H1 (cell line): ENCODE data around the gene OXA1L. TPM values are rescaled to one million over a fixed set of nuclear protein-coding genes. Genes with fewer than 3 reads are reported as not detected.

ENCODE experiments used
- CTCF ChIA-PET: fragments of 300-600 bp; sonication (Branson Sonifier 250); formaldehyde crosslinking; loops from one replicate; lab custom pipeline; 2021; ENCODE audit not compliant: partially characterized antibody; lab: Charles Lee
- POLR2A ChIA-PET: fragments of 300-600 bp; sonication (Branson Sonifier 250); formaldehyde crosslinking; loops from one replicate; lab custom pipeline; 2021; ENCODE audit warnings: inconsistent platforms; ENCODE audit not compliant: partially characterized antibody; lab: Charles Lee
- DNase-seq, 2 experiments: peaks; one replicate each; pipeline versions ENCODE4 v3.0.0 to v3.0.0-alpha.2; 2010 to 2022; ENCODE audit warnings: low spot score in 2 of 2, low read depth in 1 of 2, mixed read lengths in 1 of 2
- FAIRE-seq: peaks from 2 replicates; lab custom pipeline; 2011; peaks lifted over from hg19 to GRCh38; lab: Jason Lieb, UNC
- H2AFZ ChIP-seq: 2 replicates; pipeline ENCODE4 v1.8.1; 2012; ENCODE audit warnings: low read length, inconsistent platforms
- H2AK5ac ChIP-seq: 2 replicates; pipeline ENCODE4 v1.6.1; 2013; ENCODE audit warnings: low read depth, low read length
- H2BK120ac ChIP-seq: replicated peaks from 2 replicates; pipeline ENCODE3; 2013; ENCODE audit warnings: low read depth, low read length, inconsistent platforms
- H2BK12ac ChIP-seq: 2 replicates; pipeline ENCODE4 v1.6.1; 2013; ENCODE audit warnings: low read depth, low read length
- H2BK15ac ChIP-seq: 2 replicates; pipeline ENCODE4 v1.6.1; 2013; ENCODE audit warnings: low read length
- H2BK20ac ChIP-seq: 2 replicates; pipeline ENCODE4 v1.6.1; 2013; ENCODE audit warnings: low read length
- H2BK5ac ChIP-seq: 2 replicates; pipeline ENCODE4 v1.6.1; 2013; ENCODE audit warnings: low read depth, low read length
- H3K14ac ChIP-seq: 2 replicates; pipeline ENCODE4 v1.6.1; 2013; ENCODE audit warnings: inconsistent platforms; ENCODE audit not compliant: insufficient read length
- H3K18ac ChIP-seq: 2 replicates; pipeline ENCODE4 v1.6.1; 2013; ENCODE audit warnings: low read length; ENCODE audit errors: extremely low read depth
- H3K23ac ChIP-seq: 2 replicates; pipeline ENCODE4 v1.6.1; 2013; ENCODE audit warnings: inconsistent platforms; ENCODE audit not compliant: insufficient read length
- H3K23me2 ChIP-seq: 2 replicates; pipeline ENCODE4 v1.6.1; 2013; ENCODE audit warnings: low read depth, low read length
- H3K27ac ChIP-seq: 2 replicates; pipeline ENCODE4 v1.6.1; 2011; ENCODE audit warnings: low read depth, low read length, inconsistent platforms
- H3K27me3 ChIP-seq, 4 experiments: replicated peaks in 1 of 4; 1 replicate in 1 of 4; 2 replicates in 3 of 4; pipeline versions ENCODE4 v1.6.1 to v1.8.1; 2011 to 2013; ENCODE audit warnings: low read length in 3 of 4, mild to moderate bottlenecking in 3 of 4, inconsistent platforms in 2 of 4, mixed read lengths in 2 of 4, moderate library complexity in 1 of 4; ENCODE audit not compliant: control insufficient read depth in 3 of 4, insufficient read depth in 3 of 4; ENCODE audit errors: extremely low read depth in 1 of 4
- H3K36me3 ChIP-seq, 4 experiments: 2 replicates each; pipeline versions ENCODE4 v1.6.1 to v1.8.1; 2011 to 2013; ENCODE audit warnings: mild to moderate bottlenecking in 4 of 4, low read length in 3 of 4, moderate library complexity in 2 of 4, control low read depth in 1 of 4, inconsistent platforms in 1 of 4; ENCODE audit not compliant: insufficient read depth in 4 of 4, control insufficient read depth in 2 of 4
- H3K4ac ChIP-seq: replicated peaks from 2 replicates; pipeline ENCODE3; 2013; ENCODE audit warnings: low read length, low read depth, mixed read lengths, inconsistent platforms; ENCODE audit not compliant: insufficient read length
- H3K4me1 ChIP-seq, 4 experiments: replicated peaks in 1 of 4; 1 replicate in 1 of 4; 2 replicates in 3 of 4; pipeline versions ENCODE4 v1.6.1 to v1.8.1; 2011 to 2013; ENCODE audit warnings: low read length in 3 of 4, inconsistent platforms in 2 of 4, mixed read lengths in 1 of 4; ENCODE audit not compliant: insufficient read depth in 4 of 4, control insufficient read depth in 3 of 4
- H3K4me2 ChIP-seq, 2 experiments: 2 replicates each; pipeline versions ENCODE4 v1.6.1 to v1.8.1; 2011 to 2013; ENCODE audit warnings: low read depth in 2 of 2, low read length in 2 of 2, control low read depth in 1 of 2, inconsistent platforms in 1 of 2, mild to moderate bottlenecking in 1 of 2; ENCODE audit not compliant: insufficient read depth in 1 of 2
- H3K4me3 ChIP-seq, 4 experiments: fragments of 200-600, 300-600 bp in 1 of 4; sonication (generic), shearing (Covaris generic), sonication (Bioruptor Twin) in 1 of 4; 2 replicates each; pipeline versions ENCODE4 v1.5.1 to v1.8.1; 2011 to 2016; ENCODE audit warnings: low read length in 4 of 4, low read depth in 3 of 4, control low read depth in 2 of 4, inconsistent platforms in 2 of 4, mild to moderate bottlenecking in 2 of 4, mixed read lengths in 1 of 4, moderate library complexity in 1 of 4; ENCODE audit not compliant: insufficient read depth in 2 of 4; ENCODE audit errors: extremely low read depth in 1 of 4
- H3K56ac ChIP-seq: replicated peaks from 2 replicates; pipeline ENCODE3; 2013; ENCODE audit warnings: low read depth, mild to moderate bottlenecking, mixed read lengths, low read length, inconsistent platforms; ENCODE audit not compliant: insufficient read length
- H3K79me1 ChIP-seq: 2 replicates; pipeline ENCODE4 v1.6.1; 2013; ENCODE audit warnings: low read depth, low read length, control low read depth
- H3K79me2 ChIP-seq, 2 experiments: 2 replicates each; pipeline versions ENCODE4 v1.6.1 to v1.8.1; 2012 to 2013; ENCODE audit warnings: low read length in 2 of 2, mild to moderate bottlenecking in 2 of 2, inconsistent platforms in 1 of 2; ENCODE audit not compliant: insufficient read depth in 2 of 2, control insufficient read depth in 1 of 2
- H3K9ac ChIP-seq, 4 experiments: replicated peaks in 1 of 4; 1 replicate in 1 of 4; 2 replicates in 3 of 4; pipeline versions ENCODE4 v1.6.1 to v1.8.1; 2011 to 2013; ENCODE audit warnings: low read depth in 3 of 4, low read length in 3 of 4, control low read depth in 2 of 4, mild to moderate bottlenecking in 2 of 4, moderate library complexity in 2 of 4, inconsistent platforms in 1 of 4; ENCODE audit errors: extremely low read depth in 1 of 4
- H3K9me3 ChIP-seq, 2 experiments: 2 replicates each; pipeline versions ENCODE4 v1.6.1 to v1.8.1; 2012 to 2013; ENCODE audit warnings: mild to moderate bottlenecking in 2 of 2, moderate library complexity in 2 of 2, control low read depth in 1 of 2, inconsistent platforms in 1 of 2, low read depth in 1 of 2, low read length in 1 of 2, mixed read lengths in 1 of 2; ENCODE audit not compliant: insufficient read depth in 2 of 2
- H4K20me1 ChIP-seq, 2 experiments: replicated peaks in 1 of 2; 2 replicates each; pipeline versions ENCODE3 to v1.8.1; 2011 to 2013; ENCODE audit warnings: inconsistent platforms in 2 of 2, low read length in 2 of 2, mild to moderate bottlenecking in 1 of 2; ENCODE audit not compliant: insufficient read depth in 2 of 2, control insufficient read depth in 1 of 2
- H4K5ac ChIP-seq: 2 replicates; pipeline ENCODE4 v1.6.1; 2013; ENCODE audit warnings: low read length, low read depth, mixed read lengths, inconsistent platforms; ENCODE audit not compliant: insufficient read length
- H4K8ac ChIP-seq: 2 replicates; pipeline ENCODE4 v1.8.0; 2013; ENCODE audit warnings: mild to moderate bottlenecking, moderate library complexity, low read length, inconsistent platforms; ENCODE audit not compliant: insufficient read depth; ENCODE audit errors: extremely low read depth
- H4K91ac ChIP-seq: replicated peaks from 2 replicates; pipeline ENCODE3; 2013; ENCODE audit warnings: low read length, mixed read lengths, inconsistent platforms; ENCODE audit not compliant: insufficient read length
- BRCA1 ChIP-seq: IDR thresholded peaks from 2 replicates; pipeline ENCODE4 v1.6.1; 2012; ENCODE audit warnings: low read depth, low read length, improper control_type of control experiment
- EGR1 ChIP-seq: IDR thresholded peaks from 2 replicates; pipeline ENCODE4 v1.6.1; 2011; ENCODE audit warnings: low read depth, low read length, borderline replicate concordance
- GTF2F1 ChIP-seq: IDR thresholded peaks from 2 replicates; pipeline ENCODE4 v1.6.1; 2012; ENCODE audit warnings: low read depth, low read length, improper control_type of control experiment, borderline replicate concordance
- KDM4A ChIP-seq: IDR thresholded peaks from one replicate; pipeline ENCODE4 v1.7.1; 2012; ENCODE audit warnings: low read depth, mild to moderate bottlenecking, moderate library complexity, low read length, inconsistent platforms; ENCODE audit not compliant: severe bottlenecking
- MAFK ChIP-seq: IDR thresholded peaks from 2 replicates; pipeline ENCODE4 v1.6.1; 2012; ENCODE audit warnings: low read depth, mild to moderate bottlenecking, improper control_type of control experiment, low read length
- RBBP5 ChIP-seq: IDR thresholded peaks from 2 replicates; pipeline ENCODE4 v1.7.1; 2012; ENCODE audit warnings: low read depth, mild to moderate bottlenecking, inconsistent platforms, low read length, moderate library complexity, borderline replicate concordance
- RXRA ChIP-seq: IDR thresholded peaks from 2 replicates; pipeline ENCODE4 v1.6.1; 2011; ENCODE audit warnings: low read depth, mild to moderate bottlenecking, low read length, moderate library complexity; ENCODE audit not compliant: insufficient read depth
- SUZ12 ChIP-seq: fragments of 200-600 bp; sonication (generic); IDR thresholded peaks from 2 replicates; pipeline ENCODE4 v1.6.1; 2012; ENCODE audit warnings: mild to moderate bottlenecking, inconsistent platforms, low read length, moderate library complexity, mixed read lengths
- TCF12 ChIP-seq: IDR thresholded peaks from 2 replicates; pipeline ENCODE4 v1.6.1; 2011; ENCODE audit warnings: low read depth, mild to moderate bottlenecking, low read length
- TEAD4 ChIP-seq: IDR thresholded peaks from 2 replicates; pipeline ENCODE4 v1.6.1; 2012; ENCODE audit warnings: low read depth, low read length, inconsistent platforms, mixed read lengths
- WGBS, 2 experiments: shearing (Covaris generic) in 1 of 2; methylation state at CpG; one replicate each; pipeline versions ENCODE4 v1.1.6 to v1.1.7; 2013 to 2015; ENCODE audit warnings: low lambda C conversion rate in 2 of 2, mixed read lengths in 2 of 2, inconsistent platforms in 1 of 2, low coverage in 1 of 2, missing lambda C conversion rate in 1 of 2; ENCODE audit not compliant: insufficient replicate concordance in 2 of 2, insufficient coverage in 1 of 2, insufficient read length in 1 of 2; ENCODE audit errors: extremely low coverage in 1 of 2, missing lambda C conversion rate in 1 of 2; 5-methylcytosine and 5-hydroxymethylcytosine counted together
- polyA plus RNA-seq, 7 experiments: library from polyadenylated mRNA; depleted of rRNA in 3 of 7; stranded (reverse) in 5 of 7; unstranded in 2 of 7; fragments of >200 nt in 5 of 7; fragments of 200-250 nt in 2 of 7; gene quantifications; 1 replicate in 5 of 7; 2 replicates in 1 of 7; 4 replicates in 1 of 7; pipeline versions ENCODE4 v1.2.1 to v1.2.3, GENCODE V29; 2011 to 2013; ENCODE audit warnings: missing spikeins in 2 of 7, mixed read lengths in 2 of 7
- total RNA-seq: library from RNA; stranded (reverse); fragmentation: NEBNext Ultra II Directional; extraction: Animal tissue kit (Norgen Biotek cat#: 25700); gene quantifications from 2 replicates; pipeline ENCODE4 v1.2.1, GENCODE V29; 2021
- TF ChIP-seq, protein P1 (sequence below): IDR thresholded peaks from 2 replicates; pipeline ENCODE4 v1.6.1; 2011; ENCODE audit warnings: low read depth, mild to moderate bottlenecking, low read length; ENCODE audit not compliant: insufficient read depth
- TF ChIP-seq, protein P2 (sequence below): IDR thresholded peaks from 2 replicates; pipeline ENCODE4 v1.6.1; 2012; ENCODE audit warnings: low read length, inconsistent platforms

The OXA1L gene
- total and polyA plus RNA-seq, 2 of the 8 experiments (the other 6 are each of a cell fraction or from before 2014, with no cell fraction given), result 125 to 199 TPM

DNA sequence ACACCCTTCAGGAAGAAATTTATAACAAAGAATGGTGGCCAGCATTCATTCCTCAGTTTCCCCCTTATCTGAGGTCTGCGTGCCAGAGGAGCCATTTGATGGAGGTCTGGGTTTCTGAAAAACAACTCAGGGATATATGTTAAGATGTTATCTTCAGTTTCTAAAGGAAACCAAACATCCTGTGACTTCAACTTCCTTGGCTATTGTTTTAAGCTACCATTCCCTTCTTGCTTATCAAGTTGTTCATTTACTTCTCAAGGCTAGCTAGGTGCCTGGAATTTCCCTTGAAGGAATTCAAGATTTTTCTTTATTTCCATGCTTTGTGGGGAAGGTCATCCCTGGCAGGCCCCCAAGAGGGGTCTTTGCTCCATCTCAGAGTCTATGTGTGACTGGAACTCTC is 27.1 kb upstream of the OXA1L start:
- Histone ChIP-seq H2AFZ (no peak overlapping the region), H4K8ac (no peak overlapping the region), H3K9me3 (peaks cover 3 to 4% of the 10 kb centered on the region in 2 experiments; a peak in 2 of 4 replicates), H3K18ac (no peak overlapping the region), H3K79me1 (no peaks in the 10 kb centered on the region), H3K27me3 (no peaks in the 10 kb centered on the region), H2BK15ac (no peak overlapping the region), H2BK120ac (no peak overlapping the region), H2BK5ac (no peak overlapping the region), H3K14ac (no peak overlapping the region), H3K23me2 (no peaks in the 10 kb centered on the region; the same call in 1 of the 2 replicates), H3K23ac (no peak overlapping the region), H4K5ac (no peak overlapping the region), H2BK12ac (no peak overlapping the region), H3K4ac (no peak overlapping the region), H4K91ac (no peak overlapping the region), H3K36me3 (no peaks in the 10 kb centered on the region), H3K27ac (no peak overlapping the region), H3K4me3 (no peak overlapping the region), H4K20me1 (no peaks in the 10 kb centered on the region), H2AK5ac (no peak overlapping the region), H2BK20ac (no peak overlapping the region), H3K4me1 (no peaks in the 10 kb centered on the region), H3K4me2 (no peak overlapping the region), H3K9ac (no peak overlapping the region), H3K56ac (no peak overlapping the region), H3K79me2 (no peaks in the 10 kb centered on the region)
- no peak for DNase-seq
- no peak for FAIRE-seq
- ChIA-PET POLR2A (interaction anchor here (0.7 to 1.7 kb wide), 4 partner anchors 9 to 217 kb away, joined by 3 to 6 read pairs (median 4); no protein-coding TSS in a partner anchor), CTCF (interaction anchor here (0.6 to 1.7 kb wide), 3 partner anchors 19 to 114 kb away, joined by 3 to 6 read pairs (median 3); partner anchors contain the start of gene OXA1L)
- WGBS, 2 experiments, result 94% methylated on average over 1 of the region's 1 CpG; no CpG with 5 or more reads in 1 of the 2 experiments
- TF ChIP-seq, protein P1, sequence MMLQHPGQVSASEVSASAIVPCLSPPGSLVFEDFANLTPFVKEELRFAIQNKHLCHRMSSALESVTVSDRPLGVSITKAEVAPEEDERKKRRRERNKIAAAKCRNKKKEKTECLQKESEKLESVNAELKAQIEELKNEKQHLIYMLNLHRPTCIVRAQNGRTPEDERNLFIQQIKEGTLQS, result no peak
- TF ChIP-seq TEAD4 (no peak), KDM4A (no peak), SUZ12 (no peak), EGR1 (no peak), BRCA1 (no peak), RBBP5 (no peak), GTF2F1 (no peak), MAFK (no peak), RXRA (no peak), TCF12 (no peak)
- TF ChIP-seq, protein P2, sequence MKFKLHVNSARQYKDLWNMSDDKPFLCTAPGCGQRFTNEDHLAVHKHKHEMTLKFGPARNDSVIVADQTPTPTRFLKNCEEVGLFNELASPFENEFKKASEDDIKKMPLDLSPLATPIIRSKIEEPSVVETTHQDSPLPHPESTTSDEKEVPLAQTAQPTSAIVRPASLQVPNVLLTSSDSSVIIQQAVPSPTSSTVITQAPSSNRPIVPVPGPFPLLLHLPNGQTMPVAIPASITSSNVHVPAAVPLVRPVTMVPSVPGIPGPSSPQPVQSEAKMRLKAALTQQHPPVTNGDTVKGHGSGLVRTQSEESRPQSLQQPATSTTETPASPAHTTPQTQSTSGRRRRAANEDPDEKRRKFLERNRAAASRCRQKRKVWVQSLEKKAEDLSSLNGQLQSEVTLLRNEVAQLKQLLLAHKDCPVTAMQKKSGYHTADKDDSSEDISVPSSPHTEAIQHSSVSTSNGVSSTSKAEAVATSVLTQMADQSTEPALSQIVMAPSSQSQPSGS, result no peak
